Neural progenitor cell (in vitro differentiated cells): ENCODE data around the gene ILDR2.

Experiments used
- CTCF ChIP-seq: fragments of 200-600 bp; sonication (generic); IDR thresholded peaks from 2 replicates; pipeline ENCODE4 v1.5.1; 2017; ENCODE audit warnings: antibody characterized with exemption, mild to moderate bottlenecking
- EZH2phosphoT487 ChIP-seq: fragments of 200-600 bp; sonication (generic); IDR thresholded peaks from 2 replicates; pipeline ENCODE4 v1.6.1; 2017; ENCODE audit warnings: antibody characterized with exemption

DNA sequence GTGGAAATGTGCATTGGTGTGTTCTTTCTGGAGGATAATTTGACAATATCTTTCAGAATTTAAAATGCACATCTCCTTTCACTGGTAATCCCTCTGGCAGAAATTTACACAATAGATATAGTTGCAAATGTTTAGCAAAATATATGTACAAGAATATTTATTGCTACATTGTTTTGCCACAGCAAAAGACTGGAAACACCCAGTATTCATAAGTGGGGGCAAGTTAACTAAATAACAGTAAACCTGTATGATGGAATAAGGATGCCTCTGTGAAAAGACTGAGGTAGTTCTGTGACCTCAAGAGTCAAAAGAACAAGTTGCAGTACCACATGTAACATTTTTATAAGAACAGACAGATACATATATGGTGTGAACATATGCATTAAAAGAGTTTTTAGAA, 85.6 kb downstream of the ILDR2 start:
- TF ChIP-seq EZH2phosphoT487, result no peak
- TF ChIP-seq CTCF, result no peak
